Esophagus (tissue), 2 donors: ENCODE results near the gene INSC. TPM values are rescaled to one million over a fixed set of nuclear protein-coding genes. Genes with fewer than 3 reads are reported as not detected.

Experiments
- H3K27ac ChIP-seq, 2 donors: one replicate each; pipeline ENCODE4 v1.5.1; 2013; ENCODE audit warnings: low read depth in 2 of 2, mild to moderate bottlenecking in 2 of 2, inconsistent platforms in 1 of 2, low read length in 1 of 2, moderate library complexity in 1 of 2
- H3K27me3 ChIP-seq, 2 donors: one replicate each; pipeline ENCODE4 v1.6.1; 2013; ENCODE audit warnings: low read length in 2 of 2, control low read depth in 1 of 2, mild to moderate bottlenecking in 1 of 2; ENCODE audit not compliant: insufficient read depth in 2 of 2, control insufficient read depth in 1 of 2
- H3K36me3 ChIP-seq, 2 donors: one replicate each; pipeline ENCODE4 v1.6.1; 2013; ENCODE audit warnings: low read length in 1 of 2; ENCODE audit not compliant: control insufficient read depth in 2 of 2, insufficient read depth in 2 of 2
- H3K4me1 ChIP-seq, 2 donors: one replicate each; pipeline ENCODE4 v1.6.1; 2013; ENCODE audit warnings: low read length in 1 of 2; ENCODE audit not compliant: control insufficient read depth in 2 of 2, insufficient read depth in 2 of 2
- H3K4me3 ChIP-seq, 2 donors: one replicate each; pipeline ENCODE4 v1.5.1; 2013; ENCODE audit warnings: low read length in 2 of 2, mild to moderate bottlenecking in 2 of 2, low read depth in 1 of 2, moderate library complexity in 1 of 2
- H3K9me3 ChIP-seq, 2 donors: one replicate each; pipeline ENCODE4 v1.6.1; 2013; ENCODE audit warnings: mild to moderate bottlenecking in 2 of 2, low read depth in 1 of 2, low read length in 1 of 2, moderate library complexity in 1 of 2; ENCODE audit not compliant: control insufficient read depth in 2 of 2, insufficient read depth in 1 of 2
- WGBS, 2 donors: extraction: QIAGEN DNeasy Blood & Tissue Kit; methylation state at CpG; one replicate each; pipeline ENCODE4 v1.1.7; 2013; 5-methylcytosine and 5-hydroxymethylcytosine counted together
- polyA plus RNA-seq, 2 donors: library from polyadenylated mRNA; stranded (reverse); fragments of 200-250 nt; gene quantifications; one replicate each; pipeline ENCODE4 v1.2.3, GENCODE V29; 2013
- donor health status: healthy with polysubstance abuse.
- donor health status: Bipolar disorder and iron deficiency.

The INSC gene
- polyA plus RNA-seq, 2 donors: 0.06 to 0.08 TPM

DNA sequence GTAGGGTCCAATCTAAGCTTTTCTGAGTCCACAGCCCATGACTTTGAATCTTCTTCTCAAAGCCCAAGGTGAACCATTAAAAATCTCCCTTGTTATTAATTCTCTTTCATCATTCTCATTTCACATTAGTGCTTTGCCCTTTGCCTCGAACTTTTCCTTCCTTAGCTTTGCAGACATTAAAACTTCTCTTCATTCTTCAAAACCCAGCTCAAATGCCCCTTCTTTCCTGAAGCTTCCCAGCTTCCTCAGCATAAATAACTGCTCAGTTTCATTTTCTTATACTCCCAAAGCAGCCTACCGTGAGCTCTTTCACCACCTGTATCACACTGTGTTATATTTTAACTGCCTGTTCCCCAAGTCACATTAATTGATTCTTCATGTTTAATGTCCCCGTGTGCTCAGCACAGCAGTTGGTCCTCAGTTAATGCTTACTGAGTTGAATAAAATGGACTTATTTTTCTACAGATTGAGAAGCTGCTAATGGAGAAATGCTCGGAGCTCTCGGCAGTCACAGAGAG lies 62.0 kb downstream of the INSC start:
- H3K36me3 ChIP-seq: no peaks in the 10 kb centered on the region
- no peak overlapping the region for H3K27ac ChIP-seq
- H3K4me1 ChIP-seq: no peaks in the 10 kb centered on the region
- H3K4me3 ChIP-seq: no peak overlapping the region
- H3K9me3 ChIP-seq: peaks cover 0 to 2% of the 10 kb centered on the region in 2 donors
- 66 to 69% methylated on average over 5 of the region's 5 CpGs for WGBS, 2 donors
- H3K27me3 ChIP-seq: no peaks in the 10 kb centered on the region

DNA sequence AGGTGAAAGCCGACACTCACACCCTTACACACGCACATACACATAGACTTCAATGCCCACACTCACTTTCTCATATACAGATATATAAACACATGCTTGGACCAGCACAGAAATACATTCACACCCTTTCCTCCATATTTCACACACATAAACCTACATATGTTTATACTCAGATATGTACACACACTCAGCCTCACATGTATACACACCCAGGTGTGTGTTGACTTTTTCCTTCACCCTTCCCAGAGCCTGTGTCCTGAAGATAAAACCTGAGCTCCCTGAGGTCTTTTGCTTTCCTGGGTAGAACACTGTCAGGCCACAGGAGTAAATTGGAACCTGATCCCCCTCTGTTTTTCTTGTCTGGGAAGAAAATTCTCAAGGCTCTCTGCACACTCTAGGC lies 62.8 kb downstream of the INSC start:
- H3K4me3 ChIP-seq: no peak overlapping the region
- H3K27ac ChIP-seq: no peak overlapping the region
- no peaks in the 10 kb centered on the region for H3K36me3 ChIP-seq
- WGBS, 2 donors: 82 to 84% methylated on average over 2 of the region's 2 CpGs
- no peaks in the 10 kb centered on the region for H3K27me3 ChIP-seq
- H3K9me3 ChIP-seq: peaks cover 0 to 2% of the 10 kb centered on the region in 2 donors
- no peaks in the 10 kb centered on the region for H3K4me1 ChIP-seq

DNA sequence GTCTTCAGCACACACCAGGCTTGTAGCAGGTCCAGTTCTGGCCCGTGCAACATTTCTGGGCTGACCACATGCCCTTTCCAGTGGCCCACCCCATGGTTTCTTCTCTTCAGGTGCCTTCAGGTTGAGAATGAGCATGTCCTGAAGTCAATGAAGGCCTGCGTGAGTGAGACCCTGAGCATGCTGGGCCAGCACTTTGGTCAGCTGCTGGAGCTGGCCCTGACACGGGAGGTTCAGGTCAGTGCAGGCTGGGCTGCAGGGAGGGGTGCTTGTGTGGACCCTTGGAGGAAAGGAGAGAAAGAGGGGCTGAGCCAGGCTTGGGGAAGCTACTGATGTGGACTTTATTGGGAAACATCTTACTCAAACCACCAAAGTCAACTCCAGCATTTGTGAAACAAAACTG lies 63.5 kb downstream of the INSC start:
- Histone ChIP-seq H3K4me1 (no peaks in the 10 kb centered on the region), H3K4me3 (no peak overlapping the region), H3K36me3 (no peaks in the 10 kb centered on the region), H3K9me3 (peaks cover 0 to 2% of the 10 kb centered on the region in 2 donors), H3K27ac (no peak overlapping the region), H3K27me3 (no peaks in the 10 kb centered on the region)
- 85 to 86% methylated on average over 3 of the region's 3 CpGs for WGBS, 2 donors

DNA sequence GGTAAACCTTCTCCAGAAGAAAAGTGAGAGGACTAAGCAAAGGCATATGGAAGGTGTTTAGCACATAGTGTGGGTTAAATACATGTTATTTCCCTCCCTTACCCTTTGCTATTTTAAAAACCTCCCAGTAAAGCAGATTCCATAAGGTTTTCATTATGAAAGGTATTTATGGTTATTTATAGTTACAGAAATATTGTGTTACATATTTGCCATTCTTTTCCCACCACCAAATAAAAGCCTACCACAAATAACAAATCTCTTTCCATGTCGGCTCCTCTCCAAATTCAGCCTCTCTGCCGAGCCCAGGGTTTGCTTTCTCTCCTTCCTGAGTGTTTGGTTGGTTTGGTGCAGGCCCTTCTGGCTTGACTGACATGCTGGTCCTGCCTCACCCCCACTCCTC lies 64.4 kb downstream of the INSC start:
- Histone ChIP-seq H3K27me3 (no peaks in the 10 kb centered on the region), H3K36me3 (no peaks in the 10 kb centered on the region), H3K4me1 (no peaks in the 10 kb centered on the region), H3K9me3 (peaks cover 0 to 2% of the 10 kb centered on the region in 2 donors), H3K4me3 (no peak overlapping the region), H3K27ac (no peak overlapping the region)
- 68 to 71% methylated on average over 2 of the region's 2 CpGs for WGBS, 2 donors

DNA sequence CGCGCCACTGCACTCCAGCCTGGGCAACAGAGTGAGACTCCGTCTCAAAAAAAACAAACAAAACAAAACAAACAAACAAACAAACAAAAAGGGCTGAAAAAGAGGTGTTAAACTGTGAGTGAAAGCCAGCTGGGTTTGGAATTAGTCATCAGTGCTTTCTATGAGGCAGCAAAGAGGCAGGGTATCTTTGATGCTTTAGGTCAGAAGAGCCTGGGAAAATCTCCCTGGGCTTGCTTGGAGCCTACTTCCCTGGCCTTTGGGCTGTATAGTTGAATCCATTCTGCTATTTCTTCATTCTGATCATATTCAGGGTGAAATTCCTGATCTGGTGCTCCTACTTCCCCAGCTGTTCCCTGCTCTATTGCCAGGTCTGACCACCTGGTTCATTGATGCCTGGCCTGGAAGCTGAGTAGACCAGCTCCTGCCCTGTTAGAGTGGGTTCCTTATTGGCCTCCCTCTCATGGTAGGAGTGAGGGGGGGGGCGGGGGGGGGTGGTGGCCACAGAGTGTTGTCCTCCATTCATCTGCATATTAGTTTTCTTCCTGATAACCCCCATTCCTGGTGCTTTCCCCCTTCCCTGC lies 65.6 kb downstream of the INSC start:
- no peak overlapping the region for H3K4me3 ChIP-seq
- H3K36me3 ChIP-seq: no peaks in the 10 kb centered on the region
- H3K9me3 ChIP-seq: peaks cover 0 to 2% of the 10 kb centered on the region in 2 donors
- no peaks in the 10 kb centered on the region for H3K4me1 ChIP-seq
- H3K27ac ChIP-seq: no peak overlapping the region
- H3K27me3 ChIP-seq: no peaks in the 10 kb centered on the region
- WGBS, 2 donors: 63 to 70% methylated on average over 4 of the region's 4 CpGs

DNA sequence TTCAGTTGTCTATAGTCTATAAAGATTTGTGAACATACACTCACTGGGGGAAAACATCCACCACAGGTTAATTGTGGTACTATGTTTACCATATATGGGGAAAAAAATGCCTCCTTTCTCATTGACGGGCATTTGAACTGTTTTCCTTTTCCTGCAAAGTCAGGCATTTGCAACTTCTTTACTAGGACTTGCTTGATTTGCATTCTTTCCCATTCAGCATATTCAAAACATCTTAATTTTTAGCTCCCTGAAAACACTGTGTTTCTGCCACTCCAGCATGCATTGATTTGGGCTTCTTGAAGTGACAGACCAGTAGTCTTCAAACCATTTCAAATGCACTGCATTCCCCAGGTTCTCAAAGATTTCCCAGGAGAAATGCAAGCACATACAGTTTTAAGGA lies 67.6 kb downstream of the INSC start:
- Histone ChIP-seq H3K36me3 (no peaks in the 10 kb centered on the region), H3K4me3 (no peak overlapping the region), H3K27me3 (no peaks in the 10 kb centered on the region), H3K27ac (no peak overlapping the region), H3K4me1 (no peaks in the 10 kb centered on the region), H3K9me3 (no peaks in the 10 kb centered on the region)
- WGBS, 2 donors: 69 to 93% methylated on average over 1 of the region's 1 CpG

DNA sequence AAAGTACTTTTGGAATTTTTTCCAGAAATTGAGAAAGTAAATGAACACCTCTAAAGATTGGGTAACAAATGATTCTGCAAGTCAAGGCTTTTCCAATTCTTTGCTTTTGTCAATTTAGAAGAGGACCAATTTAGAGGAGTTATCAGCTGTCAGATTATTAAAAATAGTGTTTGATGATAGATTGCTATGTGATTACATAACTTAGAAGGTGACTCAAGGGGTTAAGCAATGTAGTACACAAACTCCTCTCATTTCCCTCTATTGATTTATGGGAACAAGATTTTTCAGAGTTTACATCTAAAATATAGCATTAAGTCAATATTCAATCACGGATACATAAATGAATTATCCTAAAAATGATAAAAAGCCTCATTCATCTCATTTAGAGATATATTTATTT lies 70.3 kb downstream of the INSC start:
- peaks cover 0 to 5% of the 10 kb centered on the region in 2 donors for H3K9me3 ChIP-seq
- no peaks in the 10 kb centered on the region for H3K36me3 ChIP-seq
- H3K4me3 ChIP-seq: no peak overlapping the region
- 80 to 84% methylated on average over 1 of the region's 1 CpG for WGBS, 2 donors
- no peaks in the 10 kb centered on the region for H3K27me3 ChIP-seq
- no peaks in the 10 kb centered on the region for H3K4me1 ChIP-seq
- H3K27ac ChIP-seq: no peak overlapping the region

DNA sequence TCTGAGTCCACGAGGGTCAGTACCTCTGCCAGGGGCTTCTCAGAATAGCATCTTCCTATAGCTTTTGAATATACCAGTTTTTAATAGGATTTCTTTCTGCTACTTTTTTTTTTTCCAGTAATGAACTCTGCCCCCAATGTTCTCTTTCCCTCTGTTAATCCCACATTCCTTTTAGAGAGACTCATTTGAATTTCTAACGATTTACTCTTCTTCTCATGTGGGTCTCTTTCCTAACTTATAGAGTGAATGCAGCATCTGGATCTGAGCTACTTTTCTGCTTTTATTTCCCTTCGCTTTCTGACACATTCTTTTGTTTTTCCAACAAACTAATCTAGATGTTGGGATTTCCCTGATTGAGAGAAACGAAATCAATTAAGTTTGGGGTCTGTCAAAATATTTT lies 71.4 kb downstream of the INSC start:
- WGBS, 2 donors: 69 to 72% methylated on average over 4 of the region's 4 CpGs
- Histone ChIP-seq H3K27me3 (no peaks in the 10 kb centered on the region), H3K4me1 (no peaks in the 10 kb centered on the region), H3K4me3 (no peak overlapping the region), H3K36me3 (no peaks in the 10 kb centered on the region), H3K9me3 (peaks cover 0 to 5% of the 10 kb centered on the region in 2 donors), H3K27ac (no peak overlapping the region)

DNA sequence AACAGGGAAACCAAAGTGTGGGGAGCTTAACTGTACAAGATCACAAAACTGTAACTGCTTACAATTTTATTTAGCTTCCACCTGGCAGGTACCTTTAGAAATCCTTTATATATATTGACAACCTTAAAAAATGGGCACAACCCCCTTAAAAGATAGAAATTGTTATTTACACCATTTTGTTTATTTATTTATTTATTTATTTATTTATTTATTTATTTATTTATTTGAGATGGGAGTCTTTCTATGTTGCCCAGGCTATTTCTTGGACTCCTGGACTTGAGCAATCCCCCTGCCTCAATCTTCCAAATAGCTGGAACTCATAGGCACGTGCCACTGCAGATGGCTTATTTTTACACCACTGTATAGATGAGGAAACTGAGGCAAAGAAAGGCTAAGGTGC lies 74.5 kb downstream of the INSC start:
- Histone ChIP-seq H3K4me3 (no peak overlapping the region), H3K27ac (no peak overlapping the region), H3K36me3 (no peaks in the 10 kb centered on the region), H3K4me1 (no peaks in the 10 kb centered on the region), H3K27me3 (no peaks in the 10 kb centered on the region), H3K9me3 (peaks cover 0 to 5% of the 10 kb centered on the region in 2 donors)
- 82 to 93% methylated on average over 1 of the region's 1 CpG for WGBS, 2 donors

DNA sequence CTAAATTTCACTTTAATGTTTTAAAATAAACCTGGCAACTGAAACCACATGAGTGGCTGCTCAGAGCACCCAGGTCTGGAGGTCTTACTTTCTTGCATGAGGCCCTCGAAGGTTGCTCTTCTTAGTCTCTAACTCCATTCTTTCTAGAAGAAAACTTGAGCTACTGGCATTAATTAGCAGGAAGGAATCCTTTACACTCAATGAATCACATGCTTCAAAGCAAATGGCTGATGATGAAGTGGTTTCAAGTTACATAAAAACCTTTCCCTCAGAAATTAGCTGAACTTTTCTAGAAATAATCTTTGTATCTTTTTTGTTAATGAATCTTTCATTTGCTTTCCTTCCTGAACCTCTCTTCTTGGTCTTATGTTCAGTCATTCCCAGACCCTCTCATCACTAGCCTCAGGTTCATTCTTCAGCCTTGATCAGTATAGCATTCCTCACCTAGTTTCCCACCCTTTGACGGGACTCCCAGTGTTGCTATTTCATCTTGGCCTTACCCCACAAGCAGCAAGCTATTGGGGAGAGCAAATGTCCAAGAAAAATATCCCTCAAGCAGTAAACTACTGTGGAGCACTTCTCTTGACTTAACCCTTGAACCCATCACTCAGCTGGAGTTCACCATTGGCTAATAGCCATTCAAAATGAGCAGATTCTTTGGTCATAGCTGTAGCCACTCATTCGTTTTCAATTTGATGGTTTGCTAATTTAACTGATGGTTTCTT lies 75.1 kb downstream of the INSC start:
- no peak overlapping the region for H3K4me3 ChIP-seq
- 63 to 80% methylated on average over 3 of the region's 3 CpGs for WGBS, 2 donors
- no peaks in the 10 kb centered on the region for H3K36me3 ChIP-seq
- peaks cover 0 to 5% of the 10 kb centered on the region in 2 donors for H3K9me3 ChIP-seq
- no peak overlapping the region for H3K27ac ChIP-seq
- H3K27me3 ChIP-seq: no peaks in the 10 kb centered on the region
- H3K4me1 ChIP-seq: no peaks in the 10 kb centered on the region
